Astrocyte (in vitro differentiated cells and primary cell): ENCODE results near the gene ENPP6.

ENCODE experiments used
- CTCF ChIP-seq: IDR thresholded peaks from 2 replicates; pipeline ENCODE4 v1.5.1; 2011; ENCODE audit warnings: low read depth, mild to moderate bottlenecking, inconsistent platforms, low read length, moderate library complexity; ENCODE audit not compliant: insufficient read depth
- EZH2 ChIP-seq: IDR thresholded peaks from 2 replicates; pipeline ENCODE4 v1.6.1; 2012; ENCODE audit warnings: mild to moderate bottlenecking, low read length, inconsistent platforms; ENCODE audit not compliant: insufficient read depth

DNA sequence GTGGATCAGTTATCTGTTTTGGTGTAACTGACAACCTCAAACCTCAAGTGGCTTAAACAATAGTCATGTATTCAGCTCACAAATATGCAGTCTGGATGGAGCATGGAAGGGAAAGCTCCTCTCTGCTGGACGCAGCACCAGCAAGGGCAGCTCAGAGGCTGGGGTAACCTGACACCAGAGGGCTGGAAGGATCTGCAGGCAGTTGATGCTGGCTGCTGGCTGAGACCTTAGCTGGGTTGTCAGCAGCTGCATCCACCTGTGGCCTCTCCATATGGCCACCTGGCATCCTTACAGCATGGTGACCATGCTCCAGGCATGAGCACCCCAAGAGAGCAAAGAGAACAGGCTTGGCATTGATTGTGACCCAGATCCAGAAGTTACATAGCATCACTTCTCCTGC, 46.7 kb downstream of the ENPP6 start:
- TF ChIP-seq EZH2 (no peak), CTCF (no peak)
